Keratinocyte (primary cell): Measurements from ENCODE around the gene ANKDD1B. TPM values are rescaled to one million over a fixed set of nuclear protein-coding genes. Genes with fewer than 3 reads are reported as not detected.
A peak's percentile ranks its signal among the peaks of the same experiment; 100 is the strongest.

ENCODE experiments used
- DNase-seq: peaks from one replicate; pipeline ENCODE4 v3.0.0-alpha.2; 2011; ENCODE audit warnings: low read depth, missing footprints, low spot score
- FAIRE-seq: peaks from 2 replicates; lab custom pipeline; 2011; peaks lifted over from hg19 to GRCh38; lab: Jason Lieb, UNC
- H2AFZ ChIP-seq: 2 replicates; pipeline ENCODE4 v1.6.0; 2012; ENCODE audit warnings: low read length, control low read depth, inconsistent platforms; ENCODE audit not compliant: control insufficient read depth
- H3K27ac ChIP-seq: 2 replicates; pipeline ENCODE4 v1.5.1; 2011; ENCODE audit warnings: low read length; ENCODE audit not compliant: control insufficient read depth, insufficient read depth
- H3K27me3 ChIP-seq: 3 replicates; pipeline ENCODE4 v1.6.0; 2011; ENCODE audit warnings: low read length; ENCODE audit not compliant: control insufficient read depth, insufficient read depth; ENCODE audit errors: extremely low read depth
- H3K36me3 ChIP-seq, 2 experiments: 2 replicates in 1 of 2; 3 replicates in 1 of 2; pipeline ENCODE4 v1.5.1; 2011; ENCODE audit warnings: low read length in 2 of 2, mild to moderate bottlenecking in 1 of 2; ENCODE audit not compliant: control insufficient read depth in 2 of 2, insufficient read depth in 2 of 2; ENCODE audit errors: extremely low read depth in 1 of 2
- H3K4me1 ChIP-seq: 3 replicates; pipeline ENCODE4 v1.5.1; 2011; ENCODE audit warnings: low read length; ENCODE audit not compliant: control insufficient read depth, insufficient read depth; ENCODE audit errors: extremely low read depth
- H3K4me2 ChIP-seq: 3 replicates; pipeline ENCODE4 v1.6.0; 2011; ENCODE audit warnings: low read depth, low read length; ENCODE audit not compliant: control insufficient read depth, insufficient read depth; ENCODE audit errors: extremely low read depth
- H3K4me3 ChIP-seq, 3 experiments: fragments of 200-600 bp in 1 of 3; sonication (generic) in 1 of 3; 2 replicates in 2 of 3; 3 replicates in 1 of 3; pipeline ENCODE4 v1.5.1; 2011 to 2016; ENCODE audit warnings: low read length in 3 of 3, mild to moderate bottlenecking in 3 of 3, control low read depth in 2 of 3, inconsistent platforms in 1 of 3, low read depth in 1 of 3, mixed read lengths in 1 of 3, mixed run types in 1 of 3, moderate library complexity in 1 of 3; ENCODE audit not compliant: control insufficient read depth in 2 of 3, insufficient read depth in 2 of 3; ENCODE audit errors: extremely low read depth in 1 of 3
- H3K79me2 ChIP-seq: 2 replicates; pipeline ENCODE4 v1.6.0; 2012; ENCODE audit warnings: low read length; ENCODE audit not compliant: control insufficient read depth, insufficient read depth
- H3K9ac ChIP-seq: 3 replicates; pipeline ENCODE4 v1.6.0; 2011; ENCODE audit warnings: low read length; ENCODE audit not compliant: control insufficient read depth, insufficient read depth; ENCODE audit errors: extremely low read depth
- H3K9me1 ChIP-seq: 3 replicates; pipeline ENCODE4 v1.6.0; 2011; ENCODE audit warnings: low read length; ENCODE audit not compliant: control insufficient read depth, insufficient read depth; ENCODE audit errors: extremely low read depth
- H3K9me3 ChIP-seq: 2 replicates; pipeline ENCODE4 v1.5.1; 2012; ENCODE audit warnings: low read depth, low read length; ENCODE audit not compliant: control insufficient read depth
- H4K20me1 ChIP-seq: 3 replicates; pipeline ENCODE4 v1.6.0; 2011; ENCODE audit warnings: low read length; ENCODE audit not compliant: control insufficient read depth, insufficient read depth; ENCODE audit errors: extremely low read depth
- EZH2 ChIP-seq: IDR thresholded peaks from one replicate; pipeline ENCODE4 v1.6.1; 2012; ENCODE audit warnings: inconsistent platforms, mild to moderate bottlenecking, low read length, moderate library complexity
- dilution Hi-C: fragments of 300-500 bp; cut with MboI; formaldehyde crosslinking; loops from one replicate; pipeline ENCODE4 v1.7.0; 2020; ENCODE audit warnings: low sequenced_read_pairs; ENCODE audit not compliant: extremely low pct_ligation_motif_present
- polyA plus RNA-seq, 5 experiments: library from polyadenylated mRNA; depleted of rRNA in 3 of 5; stranded (reverse) in 3 of 5; stranded (forward) in 1 of 5; unstranded in 1 of 5; fragments of >200 nt; gene quantifications; 1 replicate in 1 of 5; 2 replicates in 3 of 5; 3 replicates in 1 of 5; pipeline versions ENCODE4 v1.2.1 to v1.2.3, GENCODE V29; 2011 to 2012; ENCODE audit warnings: missing spikeins in 2 of 5, low read depth in 1 of 5, low replicate concordance in 1 of 5
- TF ChIP-seq, protein P1 (sequence below), 3 experiments: IDR thresholded peaks in 1 of 3; conservative IDR thresholded peaks in 1 of 3; optimal IDR thresholded peaks in 1 of 3; 2 replicates in 2 of 3; 3 replicates in 1 of 3; pipeline versions ENCODE3 to v1.5.1; 2011; ENCODE audit warnings: low read length in 3 of 3, mild to moderate bottlenecking in 3 of 3, moderate library complexity in 2 of 3, control low read depth in 1 of 3, inconsistent platforms in 1 of 3; ENCODE audit not compliant: insufficient read depth in 2 of 3; ENCODE audit errors: extremely low read depth in 1 of 3

The ANKDD1B gene
- polyA plus RNA-seq, 1 donor (not counting 4 experiments of a cell fraction or from before 2014, with no cell fraction given) = 1.1 TPM

DNA sequence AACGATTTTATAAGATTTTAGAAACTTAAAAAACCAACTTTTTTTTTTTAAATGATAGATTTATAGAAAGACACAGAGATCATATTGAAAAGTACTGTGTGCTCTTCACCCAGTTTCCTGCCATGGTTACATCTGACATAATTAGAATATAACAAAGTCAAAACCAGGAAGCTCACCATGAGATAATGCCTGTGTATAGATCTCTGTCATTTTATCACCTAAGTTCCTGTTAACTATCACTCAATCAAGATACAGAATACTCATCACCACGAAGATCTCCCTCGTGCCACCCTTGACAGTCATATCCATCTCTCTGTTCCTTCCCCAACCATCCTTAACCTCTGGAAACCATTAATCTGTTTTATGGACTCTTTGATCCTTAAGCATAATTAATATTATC, 66.9 kb downstream of the ANKDD1B start:
- dilution Hi-C loops = no loop called here

DNA sequence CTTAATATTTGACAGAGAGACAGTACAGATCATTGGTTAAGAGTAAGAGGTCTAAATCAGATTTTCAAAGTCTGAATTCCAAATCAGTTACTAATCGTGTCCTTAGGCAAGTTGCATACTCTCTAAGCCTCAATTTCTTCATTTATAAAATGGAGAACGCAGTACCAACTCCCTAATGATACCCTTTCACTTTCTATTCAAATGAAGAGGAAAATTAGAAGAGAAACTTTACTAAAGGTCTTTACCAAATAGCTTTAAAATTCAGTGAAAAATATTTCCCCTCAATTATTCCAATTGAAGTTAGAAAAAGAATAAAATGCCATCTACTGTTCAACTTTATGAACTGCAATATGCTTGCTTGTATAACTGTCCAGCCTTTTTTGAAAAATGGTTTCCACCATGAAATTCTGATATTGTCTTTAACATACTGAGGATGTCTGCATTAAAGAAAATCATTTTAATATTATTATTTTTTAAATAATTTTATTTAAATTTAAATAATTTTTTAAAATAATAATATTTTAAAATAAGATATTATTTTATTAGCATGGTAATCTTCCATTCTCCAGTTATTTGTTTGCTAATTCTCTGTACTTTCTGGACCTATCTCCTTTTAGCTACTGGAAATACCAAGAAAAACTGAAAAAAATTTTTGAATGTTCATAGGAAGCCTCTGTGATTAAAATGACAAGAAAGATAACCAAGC, 70.0 kb downstream of the ANKDD1B start:
- H3K27ac ChIP-seq = no peak overlapping the region
- FAIRE-seq (no peak), DNase-seq (no peak)

More for the DNA sequence above, 66.9 kb downstream of the ANKDD1B start:
- H3K4me3 ChIP-seq = no peak overlapping the region
- H2AFZ ChIP-seq = no peak overlapping the region
- no peak overlapping the region for H3K4me2 ChIP-seq
- no peaks in the 10 kb centered on the region for H3K79me2 ChIP-seq
- no peak for TF ChIP-seq EZH2
- TF ChIP-seq, protein P1, sequence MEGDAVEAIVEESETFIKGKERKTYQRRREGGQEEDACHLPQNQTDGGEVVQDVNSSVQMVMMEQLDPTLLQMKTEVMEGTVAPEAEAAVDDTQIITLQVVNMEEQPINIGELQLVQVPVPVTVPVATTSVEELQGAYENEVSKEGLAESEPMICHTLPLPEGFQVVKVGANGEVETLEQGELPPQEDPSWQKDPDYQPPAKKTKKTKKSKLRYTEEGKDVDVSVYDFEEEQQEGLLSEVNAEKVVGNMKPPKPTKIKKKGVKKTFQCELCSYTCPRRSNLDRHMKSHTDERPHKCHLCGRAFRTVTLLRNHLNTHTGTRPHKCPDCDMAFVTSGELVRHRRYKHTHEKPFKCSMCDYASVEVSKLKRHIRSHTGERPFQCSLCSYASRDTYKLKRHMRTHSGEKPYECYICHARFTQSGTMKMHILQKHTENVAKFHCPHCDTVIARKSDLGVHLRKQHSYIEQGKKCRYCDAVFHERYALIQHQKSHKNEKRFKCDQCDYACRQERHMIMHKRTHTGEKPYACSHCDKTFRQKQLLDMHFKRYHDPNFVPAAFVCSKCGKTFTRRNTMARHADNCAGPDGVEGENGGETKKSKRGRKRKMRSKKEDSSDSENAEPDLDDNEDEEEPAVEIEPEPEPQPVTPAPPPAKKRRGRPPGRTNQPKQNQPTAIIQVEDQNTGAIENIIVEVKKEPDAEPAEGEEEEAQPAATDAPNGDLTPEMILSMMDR (optimal IDR thresholded peaks at IDR 0.05 in 1 of 3, IDR thresholded peaks at IDR 0.05 in 1 of 3, conservative IDR thresholded peaks at IDR 0.05 in 1 of 3; ENCODE audit: extremely low read depth in 1 of 3, insufficient read depth in 2 of 3, low read length in 3 of 3) = no peak
- FAIRE-seq = no peak
- no peak overlapping the region for H3K27ac ChIP-seq
- H3K9me1 ChIP-seq = no peaks in the 10 kb centered on the region
- no peaks in the 10 kb centered on the region for H3K27me3 ChIP-seq
- H3K9me3 ChIP-seq = no peaks in the 10 kb centered on the region
- H4K20me1 ChIP-seq = no peaks in the 10 kb centered on the region
- H3K9ac ChIP-seq = no peak overlapping the region
- H3K36me3 ChIP-seq = peaks cover under 1 to 2% of the 10 kb centered on the region in 2 experiments
- no peak for DNase-seq
- peaks cover 5% of the 10 kb centered on the region for H3K4me1 ChIP-seq

More for the DNA sequence above, 70.0 kb downstream of the ANKDD1B start:
- TF ChIP-seq, protein P1 (optimal IDR thresholded peaks at IDR 0.05 in 1 of 3, IDR thresholded peaks at IDR 0.05 in 1 of 3, conservative IDR thresholded peaks at IDR 0.05 in 1 of 3; ENCODE audit: extremely low read depth in 1 of 3, insufficient read depth in 2 of 3, low read length in 3 of 3) = peak in 2 of 3 experiments; percentile 31 to 45
- TF ChIP-seq EZH2 = no peak
- Histone ChIP-seq H3K4me3 (peak overlapping the region in 2 of 3 experiments; percentile 39 to 56), H3K4me2 (peak overlapping the region; percentile 76), H3K4me1 (peaks cover 5% of the 10 kb centered on the region), H3K9me1 (no peaks in the 10 kb centered on the region), H4K20me1 (no peaks in the 10 kb centered on the region), H2AFZ (peak overlapping the region; percentile 68), H3K27me3 (no peaks in the 10 kb centered on the region), H3K79me2 (no peaks in the 10 kb centered on the region), H3K9ac (no peak overlapping the region), H3K9me3 (no peaks in the 10 kb centered on the region), H3K36me3 (peaks cover 0 to 2% of the 10 kb centered on the region in 2 experiments)
- dilution Hi-C loops = no loop called here
